ENCODE data around the gene MELTF.

GRCh38 chr3:196967412-196968232 lies 62.0 kb downstream of the MELTF start:
- TF ChIP-seq FOXP1 (CRISPR knock-in tag; IDR thresholded peaks at IDR 0.05) (no peak), REST (IDR thresholded peaks at IDR 0.05; ENCODE audit: borderline replicate concordance) (no peak), REST (CRISPR knock-in tag; IDR thresholded peaks at IDR 0.05; ENCODE audit: low read depth) (no peak), ZNF212 (CRISPR knock-in tag; IDR thresholded peaks at IDR 0.05) (no peak), NRF1 (conservative IDR thresholded peaks at IDR 0.05 in 1 of 2, IDR thresholded peaks at IDR 0.05 in 1 of 2) (no peak), CTCF (IDR thresholded peaks at IDR 0.05 in 2 of 3, conservative IDR thresholded peaks at IDR 0.05 in 1 of 3; ENCODE audit: insufficient read depth in 2 of 3, low read depth in 1 of 3, low read length in 3 of 3) (no peak), ZBTB9 (CRISPR knock-in tag; IDR thresholded peaks at IDR 0.05) (no peak), GTF2F1 (IDR thresholded peaks at IDR 0.05; ENCODE audit: low read depth, low read length) (no peak), DDX20 (tag; IDR thresholded peaks at IDR 0.05; ENCODE audit: low read depth) (no peak), BCL6 (CRISPR knock-in tag; IDR thresholded peaks at IDR 0.05) (no peak), ATF7 (IDR thresholded peaks at IDR 0.05) (no peak), NEUROD1 (IDR thresholded peaks at IDR 0.05; ENCODE audit: borderline replicate concordance, low read depth, low read length, partially characterized antibody) (no peak), PKNOX1 (IDR thresholded peaks at IDR 0.05) (no peak)

Measured in K562 (cell line).